ENCODE results near the gene CAMK2B. TPM values are rescaled to one million over a fixed set of nuclear protein-coding genes. Genes with fewer than 3 reads are reported as not detected.

Gene CAMK2B
- polyA plus RNA-seq, 3 donors, result 1.7 to 3.7 (median 3.4) TPM

- DNase-seq (ENCODE audit: extremely low read depth in 1 of 11, low read depth in 9 of 11, low spot score in 4 of 11), result no peak
Observed at GRCh38 chr7:44280636-44280992, 44.8 kb downstream of the CAMK2B start.

- DNase-seq (ENCODE audit: extremely low read depth in 1 of 11, low read depth in 9 of 11, low spot score in 4 of 11), result no peak
Observed at GRCh38 chr7:44279731-44280505, 45.5 kb downstream of the CAMK2B start.

DNA sequence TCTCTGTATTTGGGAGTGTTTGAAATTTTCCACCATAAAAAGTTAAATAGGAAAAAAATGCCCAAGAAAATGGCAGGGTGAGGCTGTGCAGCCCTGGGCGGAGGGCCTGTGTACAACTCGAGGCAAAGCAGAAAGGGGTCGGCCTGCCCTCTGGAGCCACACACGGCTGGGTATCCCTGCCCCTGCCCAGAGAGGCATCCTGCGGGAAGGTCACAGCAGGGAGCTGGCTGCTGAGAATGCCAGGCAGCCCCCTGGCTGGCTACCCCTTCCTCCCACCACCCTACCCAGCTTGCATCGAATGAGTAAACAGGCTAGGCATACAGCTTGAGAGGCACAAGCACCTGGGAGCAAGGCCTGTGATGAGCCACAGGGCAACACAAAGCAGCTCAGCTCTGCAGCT is 46.1 kb downstream of the CAMK2B start:
- no peak for DNase-seq (ENCODE audit: extremely low read depth in 1 of 11, low read depth in 9 of 11, low spot score in 4 of 11)

DNA sequence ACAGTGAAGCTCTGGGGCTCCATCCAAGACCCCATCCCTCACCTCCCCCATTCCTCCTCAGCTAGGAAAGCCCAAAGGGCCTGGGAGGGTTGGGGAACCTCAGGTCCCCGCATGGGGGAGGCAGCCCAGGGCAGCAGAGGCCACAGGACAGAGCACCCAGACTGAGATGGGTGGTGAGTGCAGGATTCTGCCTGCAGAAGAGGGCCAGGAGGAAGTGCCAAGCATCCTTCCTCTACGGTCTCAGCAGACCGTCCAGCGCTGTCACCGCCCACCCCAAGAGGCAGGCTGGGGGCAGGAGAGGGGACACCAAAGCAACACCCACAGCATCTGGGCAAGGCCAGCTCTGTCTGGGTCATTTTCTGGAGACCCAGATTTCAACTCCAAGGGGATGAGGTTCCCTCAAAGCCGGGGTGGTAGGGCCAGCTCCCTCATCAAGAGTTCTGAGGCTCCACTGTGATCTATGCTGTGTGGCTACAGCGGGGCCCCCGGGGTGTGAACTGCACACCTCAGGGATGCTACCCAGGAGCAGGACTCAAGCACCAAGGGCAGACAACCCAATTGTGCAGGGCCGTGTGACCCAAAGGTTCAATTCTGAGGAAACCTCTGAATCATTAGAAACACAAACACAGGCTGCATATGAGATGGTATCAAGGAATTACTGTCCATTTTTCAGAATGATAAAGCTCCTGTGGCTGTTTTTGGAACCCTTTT is 46.8 kb downstream of the CAMK2B start:
- no peak for DNase-seq (ENCODE audit: extremely low read depth in 1 of 11, low read depth in 9 of 11, low spot score in 4 of 11)

DNA sequence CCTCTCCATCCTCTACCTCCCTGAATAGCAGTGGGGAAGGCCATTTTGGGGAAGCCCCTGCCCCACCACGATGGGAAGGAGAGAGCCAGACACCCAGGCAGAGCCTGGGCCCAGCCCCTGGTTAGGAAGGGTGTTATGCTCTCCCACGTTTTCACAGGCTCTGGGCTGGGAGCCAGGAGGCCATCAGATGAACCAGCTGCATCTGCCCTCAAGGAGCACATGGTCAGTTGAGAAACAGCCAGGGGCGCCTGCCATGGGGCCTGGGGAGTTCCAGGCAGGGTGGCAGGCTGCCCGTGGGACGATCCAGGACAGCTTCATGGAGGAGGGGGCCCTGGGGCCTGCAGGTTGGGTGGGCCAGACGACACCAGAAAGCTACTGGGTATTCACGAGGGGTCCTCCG is 47.5 kb downstream of the CAMK2B start:
- DNase-seq (ENCODE audit: extremely low read depth in 1 of 11, low read depth in 9 of 11, low spot score in 4 of 11), result no peak

DNA sequence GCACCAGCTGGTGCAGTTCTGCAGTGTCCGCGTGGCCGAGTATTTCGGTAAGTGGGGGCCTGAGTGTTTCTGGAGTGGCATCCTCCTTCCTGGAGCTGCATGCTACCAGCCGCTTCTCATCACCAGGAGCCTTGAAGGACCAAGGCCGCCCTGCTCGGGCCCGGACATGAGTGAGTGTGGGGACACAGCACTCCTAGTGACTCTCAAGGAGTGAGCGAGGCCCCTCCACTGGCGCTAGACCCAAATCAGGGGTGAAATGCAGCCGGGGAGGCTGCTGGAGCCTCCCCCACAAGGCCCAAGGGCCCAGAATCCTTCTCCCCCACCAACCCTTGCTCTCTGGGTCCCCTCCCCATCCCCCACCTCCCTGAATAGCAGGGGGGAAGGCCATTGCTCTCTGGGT is 48.0 kb downstream of the CAMK2B start:
- DNase-seq (ENCODE audit: extremely low read depth in 1 of 11, low read depth in 9 of 11, low spot score in 4 of 11), result no peak

- no peak for DNase-seq (ENCODE audit: extremely low read depth in 1 of 11, low read depth in 9 of 11, low spot score in 4 of 11)
Observed at GRCh38 chr7:44276571-44277221, 48.7 kb downstream of the CAMK2B start.

DNA sequence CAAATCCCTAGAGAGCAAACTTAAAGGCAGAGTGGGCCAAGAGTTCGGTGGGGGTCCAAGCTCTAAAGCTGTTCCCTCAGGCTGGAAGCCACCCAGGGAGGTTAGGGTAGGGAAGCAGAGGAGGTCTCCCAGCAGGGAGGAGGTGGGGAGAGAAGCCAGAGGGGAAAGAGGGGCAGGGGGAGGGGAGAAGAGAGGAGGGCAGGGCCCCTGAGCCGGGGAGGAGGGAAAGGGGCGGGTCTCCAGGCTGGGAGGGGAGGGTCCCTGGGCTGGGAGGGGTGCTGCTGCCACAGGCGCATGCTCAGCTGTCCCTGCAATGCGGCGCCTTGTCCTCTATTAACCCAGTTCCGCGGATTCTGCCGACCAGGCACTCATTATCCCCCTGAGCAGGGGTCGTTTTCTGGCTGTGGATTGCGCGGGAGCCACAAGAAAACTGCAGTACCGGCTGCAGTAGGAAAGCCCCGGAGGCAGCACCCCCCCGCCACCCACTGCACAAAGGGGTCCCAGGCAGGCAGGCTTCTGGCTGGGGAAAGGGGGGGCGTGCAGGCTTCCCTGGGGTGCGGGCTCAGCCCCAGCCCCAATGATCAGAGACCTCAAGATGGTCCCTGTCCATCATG is 49.3 kb downstream of the CAMK2B start:
- DNase-seq (ENCODE audit: extremely low read depth in 1 of 11, low read depth in 9 of 11, low spot score in 4 of 11), result peak in 10 of 11 donors; percentile 54 to 77 (median 63)

DNA sequence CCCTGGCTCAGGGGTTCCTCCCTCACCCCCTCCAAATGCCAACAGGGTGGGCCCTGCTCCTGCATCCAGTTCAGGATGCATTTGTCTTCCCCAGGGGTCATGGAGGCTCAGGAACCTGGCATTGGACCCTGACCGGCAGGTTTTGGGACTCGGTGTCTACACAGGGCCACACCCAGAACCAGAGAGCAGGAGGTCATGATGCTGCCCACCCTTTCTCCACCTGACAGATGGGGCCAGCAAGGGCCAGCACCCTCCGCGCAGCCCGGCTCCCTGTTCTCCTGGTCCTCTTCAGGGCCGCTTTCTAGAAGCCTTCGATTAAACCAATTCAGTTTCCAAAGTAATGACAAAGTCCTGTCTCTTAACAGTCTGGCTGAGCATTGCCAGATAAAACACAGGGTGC is 50.2 kb downstream of the CAMK2B start:
- no peak for DNase-seq (ENCODE audit: extremely low read depth in 1 of 11, low read depth in 9 of 11, low spot score in 4 of 11)

GRCh38 chr7:44274623-44274975 is 50.8 kb downstream of the CAMK2B start:
- DNase-seq (ENCODE audit: extremely low read depth in 1 of 11, low read depth in 9 of 11, low spot score in 4 of 11), result no peak

DNA sequence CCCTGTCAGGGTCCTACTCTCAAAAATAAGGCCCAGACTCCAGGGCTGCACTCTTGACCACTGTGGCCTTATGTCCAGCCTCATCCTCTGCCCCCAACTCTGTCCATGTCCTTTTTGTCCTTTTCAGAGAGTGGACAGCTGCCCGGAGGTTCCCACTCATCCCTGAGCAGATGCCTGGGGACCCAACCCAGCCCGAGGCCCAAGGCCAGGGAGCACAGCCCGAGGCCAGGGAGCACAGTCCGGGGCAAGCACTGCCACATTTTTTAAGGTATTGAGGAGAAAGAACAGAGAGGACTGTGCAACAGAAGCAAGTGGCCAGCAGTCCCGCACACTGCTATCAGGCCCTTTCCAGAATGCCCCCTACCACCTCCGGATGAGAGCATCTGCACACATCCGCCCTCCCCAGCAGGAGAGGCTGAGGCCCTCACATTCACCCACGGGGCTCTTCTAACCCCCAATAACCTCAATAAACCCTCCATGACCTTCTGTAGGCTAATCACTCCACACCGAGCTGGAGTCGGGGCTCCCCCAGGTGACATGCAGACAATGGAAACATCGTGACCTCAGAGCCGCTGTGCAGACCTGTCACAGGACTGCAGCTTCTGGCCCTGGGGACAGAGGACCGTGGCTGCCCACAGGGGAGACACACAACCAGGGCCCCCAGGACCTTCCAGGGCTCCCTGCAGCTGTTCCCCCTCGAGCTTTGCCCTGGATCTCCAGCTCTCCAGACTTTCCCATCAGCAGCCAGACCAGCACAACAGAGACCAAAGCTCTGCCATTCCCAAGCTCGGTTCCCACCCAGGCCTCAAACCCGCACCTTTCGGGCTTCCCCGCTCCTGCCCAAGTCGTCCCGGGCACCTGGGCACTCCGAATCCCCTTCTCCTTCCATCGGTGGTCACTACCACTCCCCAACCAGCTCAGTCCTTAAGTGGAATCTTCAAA is 51.4 kb downstream of the CAMK2B start:
- no peak for DNase-seq (ENCODE audit: extremely low read depth in 1 of 11, low read depth in 9 of 11, low spot score in 4 of 11)

DNA sequence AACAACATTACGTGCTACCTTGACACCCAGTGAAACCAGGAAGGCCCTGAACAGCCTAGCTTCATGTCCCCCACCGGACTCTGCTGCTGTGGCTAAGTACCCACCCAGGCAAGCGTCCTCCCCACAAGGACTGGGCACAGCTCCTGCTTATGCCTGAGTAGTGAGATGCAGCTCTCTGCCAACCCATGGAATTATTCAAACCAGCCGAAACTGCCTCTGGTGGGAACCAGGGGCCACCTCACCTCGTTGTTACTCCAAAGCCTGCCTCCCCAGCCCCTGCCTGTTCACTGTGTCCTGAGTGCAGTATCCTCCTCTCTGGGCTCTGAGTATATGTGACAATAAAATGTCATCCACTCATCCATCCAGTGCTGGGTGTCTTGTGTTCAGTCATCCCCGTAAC is 52.4 kb downstream of the CAMK2B start:
- no peak for DNase-seq (ENCODE audit: extremely low read depth in 1 of 11, low read depth in 9 of 11, low spot score in 4 of 11)

DNA sequence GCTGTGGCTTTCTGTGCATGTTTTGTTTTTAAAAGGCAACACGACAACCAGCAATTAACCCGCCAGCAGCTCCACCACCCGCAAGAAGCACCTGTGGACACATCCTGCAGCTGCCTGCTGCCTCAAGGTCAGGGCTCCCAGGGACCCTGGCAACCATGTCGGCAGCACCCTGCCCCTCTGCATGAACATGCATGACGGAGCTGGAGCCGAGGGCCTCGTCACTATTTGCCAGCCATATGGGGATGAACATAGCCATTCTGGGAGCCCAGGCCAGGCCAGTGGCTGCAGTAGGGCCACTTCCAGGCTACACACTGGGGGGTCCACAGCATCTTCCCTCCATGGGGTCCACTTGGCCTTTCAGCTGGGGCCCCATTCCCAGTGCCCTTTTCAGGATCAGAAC is 52.9 kb downstream of the CAMK2B start:
- no peak for DNase-seq (ENCODE audit: extremely low read depth in 1 of 11, low read depth in 9 of 11, low spot score in 4 of 11)

GRCh38 chr7:44269943-44270493 is 55.4 kb downstream of the CAMK2B start:
- DNase-seq (ENCODE audit: extremely low read depth in 1 of 11, low read depth in 9 of 11, low spot score in 4 of 11), result no peak

- DNase-seq (ENCODE audit: extremely low read depth in 1 of 11, low read depth in 9 of 11, low spot score in 4 of 11), result no peak
Observed at GRCh38 chr7:44269417-44269816, 56.0 kb downstream of the CAMK2B start.

DNA sequence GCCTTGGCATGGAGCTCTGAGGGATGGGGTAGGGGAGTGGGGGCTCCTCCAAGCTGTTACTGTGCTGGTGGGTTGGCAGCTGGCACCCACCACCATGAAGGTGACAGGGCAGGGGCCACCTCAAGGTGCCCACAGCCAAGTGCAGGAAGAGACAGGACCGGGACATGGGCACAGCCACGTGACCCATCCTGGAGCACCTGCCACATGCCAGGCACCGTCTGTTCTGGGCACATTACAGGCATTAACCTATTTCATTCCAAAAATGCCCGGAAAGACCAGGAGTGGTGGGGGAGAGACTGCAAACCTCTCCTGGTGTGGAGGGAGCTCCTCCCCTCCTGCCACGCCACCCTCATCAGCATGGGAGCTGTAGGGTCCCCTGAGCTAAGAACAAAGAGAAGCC is 56.7 kb downstream of the CAMK2B start:
- DNase-seq (ENCODE audit: extremely low read depth in 1 of 11, low read depth in 9 of 11, low spot score in 4 of 11), result no peak

- DNase-seq (ENCODE audit: extremely low read depth in 1 of 11, low read depth in 9 of 11, low spot score in 4 of 11), result no peak
Observed at GRCh38 chr7:44267719-44268421, 57.5 kb downstream of the CAMK2B start.

DNA sequence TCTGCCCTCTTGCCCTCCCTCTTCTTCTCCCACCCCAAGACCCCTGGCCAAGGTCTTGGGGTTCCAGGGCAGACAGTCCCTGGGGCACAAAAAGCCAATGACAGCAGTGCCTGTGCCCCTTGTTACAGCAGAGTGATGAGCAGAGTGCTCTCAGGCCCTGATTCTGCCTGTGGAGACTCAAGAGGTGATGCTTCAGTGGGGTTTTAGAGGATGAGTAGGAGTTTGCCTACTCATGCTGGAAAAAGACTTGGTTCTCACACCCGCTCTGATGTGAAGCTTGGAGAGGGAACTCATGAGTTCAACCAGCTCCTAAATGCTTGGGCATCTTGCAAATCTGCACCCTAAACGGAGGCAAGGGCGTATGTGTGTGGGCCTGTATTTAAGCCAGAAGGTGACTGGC is 58.2 kb downstream of the CAMK2B start:
- DNase-seq (ENCODE audit: extremely low read depth in 1 of 11, low read depth in 9 of 11, low spot score in 4 of 11), result no peak

Measured in renal cortex interstitium (tissue), 11 donors.